HS-5 (cell line): Measurements from ENCODE around the gene PNMA1.
A peak's percentile ranks its signal among the peaks of the same experiment; 100 is the strongest.
"Not testable (repeated sequence)": the region's sequence is repeated elsewhere in the genome, so short reads cannot be mapped to it uniquely, and the experiment has no call there.

ENCODE experiments used
- DNase-seq: peaks from one replicate; pipeline ENCODE4 v3.0.0-alpha.2; 2012; ENCODE audit warnings: low read depth

The PNMA1 gene

DNA sequence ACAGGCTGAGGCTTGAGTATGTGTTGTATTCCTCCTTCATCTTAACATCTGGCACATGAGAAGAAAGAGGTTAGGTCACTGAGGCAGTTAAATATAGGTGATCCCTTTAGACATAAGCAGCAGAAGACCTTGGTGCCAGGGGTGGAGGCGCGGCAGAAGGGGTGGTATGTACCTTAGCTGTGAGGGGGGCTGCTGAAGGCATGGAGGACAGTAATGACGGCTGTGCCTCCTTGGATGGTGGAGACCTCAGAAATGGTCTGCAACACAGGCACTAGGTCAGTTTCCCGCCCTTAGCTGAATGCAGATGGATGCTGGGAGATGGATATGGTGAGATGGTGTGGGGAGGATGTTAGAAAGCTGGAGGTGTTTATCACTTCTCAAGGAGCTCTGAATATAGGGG, 1.5 kb upstream of the PNMA1 start:
- no peak for DNase-seq

DNA sequence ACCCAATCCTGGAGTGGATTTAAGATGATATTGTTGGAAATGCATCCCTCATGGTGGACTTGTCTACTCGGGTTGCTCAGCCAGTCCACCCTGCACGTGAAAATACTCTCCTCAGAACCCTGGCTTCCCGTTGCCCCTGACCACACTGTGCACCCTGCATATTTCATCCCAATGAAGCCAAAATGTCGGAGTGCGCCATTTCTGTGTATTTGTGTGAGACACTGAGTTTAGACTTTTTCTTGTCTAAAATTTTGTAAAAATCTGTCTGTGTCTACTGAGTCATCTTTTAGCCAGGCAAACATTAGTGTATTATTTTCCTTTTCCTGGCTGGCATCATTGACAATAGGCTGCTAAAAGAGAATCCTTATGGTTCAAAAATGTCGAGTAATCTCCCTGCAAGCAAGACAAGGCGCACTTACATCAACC, 485 bp upstream of the PNMA1 start:
- no peak for DNase-seq

DNA sequence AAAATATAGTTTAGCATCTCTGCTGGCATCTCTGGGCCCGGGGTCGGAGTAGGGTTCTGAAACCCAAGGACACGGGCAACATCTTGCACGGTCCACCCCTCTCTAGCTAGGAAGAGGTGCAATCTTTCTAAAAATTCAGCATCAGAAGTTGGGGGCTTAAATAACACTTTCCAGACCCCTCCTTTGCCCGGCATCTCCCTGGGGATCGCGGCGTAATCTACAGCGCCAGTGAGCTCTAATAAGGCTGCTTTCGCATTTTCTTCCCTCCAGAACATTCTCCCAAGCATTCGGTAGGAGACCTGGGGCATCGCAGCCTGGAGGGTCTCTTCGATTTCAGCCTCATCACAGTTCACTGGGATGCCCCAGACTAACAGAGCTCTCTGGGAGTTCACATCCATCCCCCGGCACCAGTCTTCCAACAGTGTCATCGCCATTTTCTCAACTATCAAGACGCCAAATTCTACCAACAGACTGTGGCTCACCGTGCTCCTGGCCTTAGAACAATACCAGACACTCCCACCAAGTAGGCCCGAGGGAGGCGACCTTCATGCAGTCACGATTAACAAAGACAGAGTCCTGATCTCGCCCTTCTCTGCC, 880 bp downstream of the PNMA1 start:
- DNase-seq: no peak

DNA sequence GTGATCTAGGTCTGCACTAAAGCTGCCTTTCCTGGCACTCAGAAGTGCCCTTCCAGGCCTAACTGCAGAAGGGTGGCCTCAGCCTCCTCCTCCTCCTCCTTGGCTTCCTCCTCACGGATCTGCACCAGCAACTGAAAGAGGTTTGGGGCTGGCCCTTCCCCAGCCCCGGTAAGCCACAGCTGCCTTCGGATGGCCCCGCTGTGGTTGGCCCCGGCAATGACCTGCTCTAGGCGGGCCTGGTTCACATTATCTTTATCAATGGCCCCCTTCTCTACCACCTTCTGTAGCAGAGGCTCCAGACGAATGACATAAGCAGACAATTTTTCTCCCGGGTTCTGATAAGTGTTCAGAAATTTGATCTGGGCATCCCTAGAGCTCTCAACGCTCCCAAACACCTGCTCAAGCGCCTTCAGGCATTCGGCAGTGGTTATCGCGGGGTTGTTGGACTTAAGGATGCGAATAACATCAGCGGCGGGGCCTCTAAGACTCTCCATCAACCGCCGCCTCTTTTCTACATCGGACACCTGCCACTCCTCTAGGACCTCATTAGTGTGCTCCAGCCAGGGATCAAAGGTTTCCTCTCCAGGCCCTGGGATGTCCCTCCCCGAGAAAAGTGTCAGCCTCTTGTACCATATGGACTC, 1.5 kb downstream of the PNMA1 start:
- DNase-seq: no peak

DNA sequence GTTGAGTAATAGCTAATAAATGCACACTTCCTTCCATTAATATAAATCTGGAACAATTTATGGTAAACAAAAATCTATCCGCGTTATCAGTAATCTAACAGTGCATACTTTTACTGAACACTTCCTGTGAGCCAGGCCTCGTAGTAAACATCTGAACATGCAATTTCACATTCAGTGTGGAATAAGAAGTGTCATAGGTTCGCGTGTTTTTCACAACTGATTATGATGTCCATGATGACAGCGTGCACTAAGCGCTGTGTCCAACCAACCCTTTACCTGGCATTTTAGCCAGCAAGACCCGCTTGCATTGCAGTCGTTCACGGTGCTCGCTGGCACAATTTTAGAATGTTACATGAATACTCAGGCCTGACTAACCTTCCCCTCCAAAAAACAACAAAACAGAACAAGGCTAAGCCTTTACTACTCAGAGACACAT, 2.1 kb downstream of the PNMA1 start:
- no peak for DNase-seq

DNA sequence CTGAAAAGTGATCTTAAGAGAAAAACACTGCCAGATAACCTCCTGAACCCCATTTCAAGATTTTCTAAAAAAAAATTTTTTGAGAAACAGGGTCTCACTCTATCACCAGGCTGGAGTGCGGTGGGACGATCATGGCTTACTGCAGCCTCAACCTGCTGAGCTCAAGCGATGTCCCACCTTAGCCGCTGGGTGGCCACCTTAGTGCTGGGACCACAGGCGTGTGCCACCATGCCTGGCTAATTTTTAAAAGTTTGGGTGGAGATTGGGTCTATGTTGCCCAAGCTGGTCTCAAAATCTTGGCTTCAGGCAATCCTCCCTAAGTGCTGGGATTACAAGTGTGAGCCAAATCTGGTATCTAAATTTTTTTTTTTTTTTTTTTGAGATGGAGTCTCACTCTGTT, 3.4 kb downstream of the PNMA1 start:
- no peak for DNase-seq

DNA sequence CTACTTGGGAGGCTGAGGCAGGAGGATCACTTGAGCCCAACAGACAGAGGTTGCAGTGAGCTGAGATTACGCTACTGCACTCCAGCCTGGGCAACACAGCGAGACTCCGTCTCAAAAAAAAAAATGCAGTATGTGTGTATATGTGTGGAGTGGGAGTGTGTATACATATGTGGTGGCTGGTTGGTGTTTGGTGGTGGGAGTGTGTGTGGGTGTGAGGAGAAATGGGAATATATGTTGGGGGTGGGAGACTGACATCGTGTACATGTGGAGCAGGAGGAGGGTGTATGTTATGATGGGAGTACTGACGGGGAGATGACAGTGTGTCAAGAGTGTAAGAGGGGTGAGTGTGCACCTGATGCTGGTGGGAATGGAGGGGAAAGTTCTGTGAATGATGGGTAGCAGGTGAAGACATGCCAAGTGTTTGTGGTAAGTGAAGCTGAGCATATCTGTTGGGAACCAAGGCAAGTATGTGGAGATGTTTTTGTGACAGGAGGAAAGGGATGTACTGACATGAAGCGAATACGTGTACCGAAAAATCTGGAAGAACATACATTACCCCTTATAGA, 4.2 kb downstream of the PNMA1 start:
- no peak for DNase-seq

DNA sequence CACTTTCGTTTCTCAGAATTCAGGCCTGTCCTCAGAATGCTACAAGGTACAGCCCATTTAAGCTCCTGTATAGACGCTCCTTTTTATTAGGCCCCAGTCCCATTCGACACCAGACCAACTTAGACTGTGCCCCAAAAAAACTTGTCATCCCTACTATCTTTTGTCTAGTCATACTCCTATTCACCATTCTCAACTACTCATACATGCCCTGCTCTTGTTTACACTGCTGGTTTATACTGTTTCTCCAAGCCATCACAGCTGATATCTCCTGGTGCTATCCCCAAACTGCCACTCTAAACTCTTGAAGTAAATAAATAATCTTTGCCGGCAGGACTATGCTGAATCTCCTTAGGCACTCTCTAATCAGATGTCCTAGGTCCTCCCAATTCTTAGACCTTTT, 6.1 kb downstream of the PNMA1 start:
- DNase-seq: not testable (repeated sequence)

DNA sequence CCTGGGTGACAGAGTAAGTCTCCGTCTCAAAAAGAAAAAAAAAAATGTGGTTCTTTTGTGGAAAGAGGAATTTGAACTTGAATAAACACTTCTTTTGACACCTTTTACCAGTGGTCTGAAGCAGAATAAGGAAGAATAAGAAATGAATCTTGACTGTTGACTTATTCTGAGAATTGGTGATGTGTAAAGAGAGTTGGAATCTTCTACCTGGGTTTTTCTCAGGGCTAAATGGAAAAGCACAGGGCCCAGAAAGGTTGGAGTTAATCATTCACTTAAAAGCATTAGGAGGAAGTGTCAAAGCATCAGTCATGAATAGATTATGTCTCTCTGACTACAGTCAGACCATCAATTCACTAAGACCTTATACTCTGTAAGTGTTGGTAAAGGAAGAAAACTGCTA, 13.9 kb downstream of the PNMA1 start:
- no peak for DNase-seq

DNA sequence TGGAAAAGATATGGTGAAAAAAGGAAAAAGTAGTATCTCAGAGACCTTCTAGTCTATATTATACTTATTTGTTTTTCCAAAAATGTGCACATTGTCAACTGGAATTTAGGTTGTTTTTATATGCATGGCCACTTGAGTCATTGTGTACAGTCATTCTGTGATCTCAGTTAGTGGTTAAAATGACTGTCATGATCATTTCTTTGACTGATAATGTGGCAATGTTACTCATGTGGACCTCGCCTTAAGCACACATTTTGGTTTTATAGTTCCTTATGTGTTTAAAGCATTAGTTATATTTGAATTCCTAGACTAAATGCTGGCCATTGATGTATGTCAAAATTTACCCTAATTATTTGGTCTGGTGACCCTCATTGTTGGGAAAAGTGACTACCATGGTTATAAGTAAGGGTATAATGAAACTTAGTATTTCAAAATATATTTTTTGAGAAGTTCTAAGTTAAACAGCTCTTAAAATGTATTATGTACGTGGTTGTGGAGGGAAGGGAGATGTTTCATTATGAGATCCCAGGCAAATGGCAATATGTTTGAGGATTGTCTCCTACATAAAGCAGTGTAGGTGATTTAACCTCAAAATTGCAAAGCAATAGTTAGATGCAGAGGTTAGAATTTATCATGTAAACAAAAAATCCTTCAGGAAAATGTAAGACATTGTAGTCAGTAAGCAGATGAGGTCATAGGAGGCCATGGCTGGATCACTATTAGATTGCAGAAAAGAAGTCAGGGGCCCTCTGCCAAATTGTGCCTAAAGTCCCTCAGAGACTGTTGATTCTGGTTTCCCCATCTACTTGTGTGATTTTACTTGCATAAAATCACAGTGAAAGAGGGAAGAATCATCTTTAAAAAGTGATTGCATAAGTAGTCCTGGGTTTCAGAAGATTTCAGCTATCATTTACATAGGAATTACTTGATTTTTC, 17.5 kb downstream of the PNMA1 start:
- peak; percentile 71 for DNase-seq

DNA sequence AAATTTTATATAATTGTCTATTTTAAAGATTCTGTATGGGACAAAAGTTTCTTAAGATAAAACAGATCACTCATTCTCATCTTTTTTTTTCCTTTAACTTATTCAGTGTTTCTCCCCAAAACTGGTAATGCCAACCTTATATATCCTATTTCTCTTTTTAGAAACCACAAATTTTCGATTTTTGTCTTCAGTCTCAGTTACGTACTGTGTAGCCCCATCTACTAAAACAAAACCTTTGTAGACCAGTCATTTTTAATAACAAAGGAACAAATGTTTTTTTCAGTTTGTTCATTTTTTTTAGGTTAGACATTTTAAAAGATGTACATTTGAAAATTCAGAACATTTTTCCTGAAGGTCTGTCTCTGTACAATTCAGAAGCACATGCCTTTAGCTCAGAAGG, 18.2 kb downstream of the PNMA1 start:
- DNase-seq: no peak

DNA sequence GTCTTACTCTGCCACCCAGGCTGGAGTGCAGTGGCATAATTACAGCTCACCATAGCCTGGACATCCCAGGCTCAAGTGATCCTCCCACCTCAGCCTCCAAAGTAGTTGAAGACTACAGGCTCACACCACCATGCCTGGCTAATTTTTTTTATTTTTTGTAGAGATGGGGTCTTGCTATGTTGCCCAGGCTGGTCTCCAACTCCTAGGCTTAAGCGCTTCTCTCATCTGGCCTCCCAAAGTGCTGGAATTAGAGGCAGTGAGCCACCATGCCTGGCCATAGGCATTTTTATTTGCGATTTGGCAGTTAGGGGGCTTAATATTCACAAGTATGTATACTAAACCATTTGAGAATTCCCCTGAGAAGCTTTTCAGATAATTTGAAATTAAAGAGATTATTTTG, 19.1 kb downstream of the PNMA1 start:
- no peak for DNase-seq

DNA sequence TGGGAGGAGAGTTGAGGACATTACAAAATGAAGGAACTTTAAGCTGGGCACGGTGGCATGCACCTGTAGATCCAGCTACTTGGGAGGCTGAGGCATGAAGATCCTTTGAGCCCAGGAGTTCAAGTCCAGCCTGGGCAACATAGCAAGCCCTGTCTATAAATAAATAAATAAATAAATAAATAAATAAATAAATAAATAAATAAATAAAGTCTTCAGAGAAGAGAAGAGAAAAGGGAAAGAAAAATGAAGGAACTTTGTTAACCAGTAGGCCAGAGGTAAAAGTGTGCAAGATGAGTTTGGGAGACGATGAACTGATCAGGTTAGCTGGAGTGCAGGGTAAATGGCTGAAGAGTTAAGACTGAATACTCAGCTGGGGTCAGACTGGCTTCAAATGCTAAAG, 20.1 kb downstream of the PNMA1 start:
- no peak for DNase-seq

DNA sequence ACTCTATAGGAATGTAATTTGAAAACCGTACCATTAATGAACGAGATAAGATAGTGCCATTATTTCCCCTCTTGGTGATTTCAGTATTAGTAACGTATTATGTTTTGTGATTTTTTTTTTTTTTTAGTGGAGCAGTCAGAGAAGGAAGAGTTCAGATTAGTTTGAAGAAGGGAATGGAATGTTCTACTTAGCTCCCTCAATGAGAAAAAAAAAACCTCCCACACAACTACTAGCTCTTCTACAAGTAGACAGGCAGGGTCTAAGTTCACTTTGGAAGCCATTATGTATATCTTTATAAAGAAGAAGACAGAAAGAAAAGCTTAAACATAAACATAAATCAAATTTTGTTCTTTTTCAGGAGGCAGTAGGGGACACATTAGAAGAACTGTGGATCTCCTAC, 27.3 kb downstream of the PNMA1 start:
- no peak for DNase-seq

DNA sequence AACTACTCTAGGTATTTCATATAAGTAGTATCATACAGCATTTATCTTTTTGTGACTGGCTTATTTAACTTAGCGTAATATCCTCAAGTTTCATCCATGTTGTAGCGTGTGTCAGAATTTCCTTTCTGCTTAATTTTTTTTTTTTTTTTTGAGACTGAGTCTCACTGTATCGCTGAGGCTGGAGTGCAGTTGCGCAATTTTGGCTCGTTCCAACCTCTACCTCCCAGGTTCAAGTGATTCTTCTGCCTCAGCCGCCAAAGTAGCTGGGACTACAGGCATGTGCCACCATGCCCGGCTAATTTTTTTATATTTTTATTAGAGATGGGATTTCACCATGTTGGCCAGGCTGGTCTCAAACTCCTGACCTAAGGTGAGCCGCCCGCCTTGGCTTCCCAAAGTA, 28.9 kb downstream of the PNMA1 start:
- DNase-seq: no peak

DNA sequence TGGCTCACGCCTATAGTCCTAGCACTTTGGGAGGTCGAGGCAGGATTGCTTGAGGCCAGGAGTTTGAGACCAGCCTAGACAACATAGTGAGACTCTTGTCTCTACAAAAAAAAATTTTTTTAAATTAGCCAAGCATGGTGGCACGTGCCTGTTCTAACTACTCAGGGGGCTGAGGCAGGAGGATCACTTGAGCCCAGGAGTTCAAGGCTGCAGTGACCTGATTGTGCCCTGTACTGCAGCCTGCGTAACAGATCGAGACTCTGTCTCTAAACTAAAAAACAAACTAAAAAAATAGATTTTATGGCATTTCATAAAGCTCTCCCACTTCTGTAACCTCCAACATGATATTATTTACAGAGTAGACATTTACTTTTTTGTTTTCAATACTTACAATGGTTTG, 29.6 kb downstream of the PNMA1 start:
- DNase-seq: no peak

DNA sequence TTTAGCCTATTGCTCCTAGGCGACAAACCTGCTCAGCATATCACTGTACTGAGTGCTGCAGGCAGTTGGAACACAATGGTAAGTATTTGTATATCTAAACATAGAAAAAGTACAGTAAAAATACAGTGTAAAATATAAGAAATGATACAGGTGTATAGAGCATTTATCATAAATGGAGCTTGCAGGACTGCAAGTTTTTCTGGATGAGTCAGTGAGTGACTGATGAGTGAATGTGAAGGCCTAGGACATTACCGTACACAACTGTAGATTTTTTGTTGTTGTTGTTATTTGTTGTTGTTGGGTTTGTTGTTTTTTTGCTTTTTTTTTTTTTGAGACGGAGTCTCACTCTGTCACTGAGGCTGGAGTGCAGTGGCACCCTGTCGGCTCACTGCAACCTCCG, 33.4 kb downstream of the PNMA1 start:
- no peak for DNase-seq

DNA sequence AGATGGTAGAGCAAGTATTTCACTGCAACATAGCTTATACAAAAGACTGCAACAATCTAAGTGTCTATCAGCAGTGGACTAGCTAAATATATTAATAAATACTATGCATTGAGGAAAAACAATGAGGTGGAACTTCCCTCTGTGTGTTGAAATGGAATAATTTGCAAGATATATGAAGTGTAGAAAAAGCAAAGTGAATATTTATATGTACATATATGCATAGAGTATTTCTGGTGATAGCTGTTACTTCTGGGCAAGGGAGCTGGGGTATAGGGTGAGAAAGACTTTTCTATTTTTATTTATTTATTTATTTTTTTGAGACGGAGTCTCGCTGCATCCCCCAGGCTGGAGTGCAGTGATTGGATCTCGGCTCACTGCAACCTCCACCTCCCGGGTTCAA, 35.5 kb downstream of the PNMA1 start:
- no peak for DNase-seq

DNA sequence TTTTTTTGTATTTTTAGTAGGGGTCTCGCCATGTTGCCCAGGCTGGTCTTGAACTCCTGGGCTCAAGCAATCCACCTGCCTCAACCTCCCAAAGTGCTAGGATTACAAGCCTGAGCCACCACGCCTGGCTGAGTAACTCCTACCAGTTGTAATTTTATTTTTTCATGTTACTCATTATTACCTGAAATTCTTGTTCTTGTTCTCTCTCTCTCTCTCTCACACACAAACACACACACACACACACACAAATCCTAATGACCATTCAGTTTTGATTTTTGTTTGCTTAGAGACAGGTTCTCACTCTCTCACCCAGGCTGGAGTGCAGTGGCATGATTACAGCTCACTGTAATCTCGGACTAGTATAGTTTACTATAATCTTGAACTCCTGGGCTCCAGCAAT, 39.2 kb downstream of the PNMA1 start:
- DNase-seq: no peak

DNA sequence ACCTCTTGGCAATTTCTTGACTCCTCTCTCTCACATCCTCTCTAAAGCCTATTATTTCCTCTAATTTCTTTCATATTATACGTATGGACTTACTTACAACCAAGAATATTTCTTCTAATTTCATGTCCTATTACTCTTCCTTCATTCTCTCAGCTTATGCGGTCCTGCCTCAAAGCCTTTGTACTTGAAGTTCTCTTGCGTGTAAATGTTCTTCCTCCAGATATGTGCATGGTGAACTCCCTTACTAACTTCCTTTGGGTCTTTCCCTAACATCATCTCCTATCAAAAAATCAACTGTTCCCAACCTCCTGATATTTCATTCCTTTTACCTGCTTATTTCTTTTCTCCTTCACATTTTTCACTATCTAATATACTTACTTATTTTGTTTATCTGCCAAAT, 46.3 kb downstream of the PNMA1 start:
- DNase-seq: no peak

DNA sequence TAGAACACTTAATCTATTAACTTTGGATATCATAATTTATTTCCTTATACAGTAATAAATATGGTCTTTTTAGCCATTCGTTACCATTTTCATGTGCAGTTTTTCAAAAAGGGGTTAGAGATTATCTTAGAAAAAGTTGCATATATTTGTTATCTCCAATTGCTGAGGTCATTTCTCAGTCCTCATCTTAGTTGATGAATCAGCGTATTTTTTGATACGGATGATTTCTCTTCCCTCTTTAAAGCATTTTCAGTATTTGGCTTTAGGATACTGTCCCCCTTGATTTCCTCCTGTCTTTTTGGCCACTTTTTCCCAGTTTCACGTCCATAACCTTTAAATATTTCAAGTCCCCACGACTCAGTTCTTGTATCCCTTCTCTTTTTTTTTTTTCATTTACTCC, 47.6 kb downstream of the PNMA1 start:
- DNase-seq: no peak

DNA sequence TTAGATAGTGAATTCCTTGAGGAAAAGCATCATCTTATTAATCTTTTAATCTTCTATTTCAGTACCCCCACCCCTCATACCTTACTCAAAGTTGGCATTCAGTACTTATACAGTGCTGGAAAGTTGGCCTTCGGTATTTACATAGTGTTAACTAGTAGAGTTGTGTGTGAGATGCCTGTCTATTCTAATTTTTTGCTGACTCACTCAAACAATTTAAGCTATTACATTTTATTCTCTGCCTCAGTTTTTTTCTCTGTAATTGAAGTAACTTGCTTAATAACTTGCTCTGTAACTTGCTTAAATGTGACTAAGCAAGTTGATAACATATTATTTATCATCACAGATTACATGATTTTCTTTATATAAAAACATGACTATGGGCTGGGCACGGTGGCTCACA, 49.1 kb downstream of the PNMA1 start:
- no peak for DNase-seq
